Measurements from ENCODE around the gene KLHL1.
"Not testable (repeated sequence)": the region's sequence is repeated elsewhere in the genome, so short reads cannot be mapped to it uniquely, and the experiment has no call there.

Gene KLHL1, protein sequence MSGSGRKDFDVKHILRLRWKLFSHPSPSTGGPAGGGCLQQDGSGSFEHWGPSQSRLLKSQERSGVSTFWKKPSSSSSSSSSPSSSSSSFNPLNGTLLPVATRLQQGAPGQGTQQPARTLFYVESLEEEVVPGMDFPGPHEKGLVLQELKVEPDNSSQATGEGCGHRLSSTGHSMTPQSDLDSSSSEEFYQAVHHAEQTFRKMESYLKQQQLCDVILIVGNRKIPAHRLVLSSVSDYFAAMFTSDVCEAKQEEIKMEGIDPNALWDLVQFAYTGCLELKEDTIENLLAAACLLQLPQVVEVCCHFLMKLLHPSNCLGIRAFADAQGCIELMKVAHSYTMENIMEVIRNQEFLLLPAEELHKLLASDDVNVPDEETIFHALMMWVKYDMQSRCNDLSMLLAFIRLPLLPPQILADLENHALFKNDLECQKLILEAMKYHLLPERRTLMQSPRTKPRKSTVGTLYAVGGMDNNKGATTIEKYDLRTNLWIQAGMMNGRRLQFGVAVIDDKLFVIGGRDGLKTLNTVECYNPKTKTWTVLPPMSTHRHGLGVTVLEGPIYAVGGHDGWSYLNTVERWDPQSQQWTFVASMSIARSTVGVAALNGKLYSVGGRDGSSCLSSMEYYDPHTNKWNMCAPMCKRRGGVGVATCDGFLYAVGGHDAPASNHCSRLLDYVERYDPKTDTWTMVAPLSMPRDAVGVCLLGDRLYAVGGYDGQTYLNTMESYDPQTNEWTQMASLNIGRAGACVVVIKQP

GRCh38 chr13:70108356-70109105 is at the start of gene KLHL1:
KLHL1 (minus strand) TSS chr13:70108452; CDS start chr13:70107699, 753 bp downstream.
- DNase-seq (ENCODE audit: low read depth), result no peak

DNA sequence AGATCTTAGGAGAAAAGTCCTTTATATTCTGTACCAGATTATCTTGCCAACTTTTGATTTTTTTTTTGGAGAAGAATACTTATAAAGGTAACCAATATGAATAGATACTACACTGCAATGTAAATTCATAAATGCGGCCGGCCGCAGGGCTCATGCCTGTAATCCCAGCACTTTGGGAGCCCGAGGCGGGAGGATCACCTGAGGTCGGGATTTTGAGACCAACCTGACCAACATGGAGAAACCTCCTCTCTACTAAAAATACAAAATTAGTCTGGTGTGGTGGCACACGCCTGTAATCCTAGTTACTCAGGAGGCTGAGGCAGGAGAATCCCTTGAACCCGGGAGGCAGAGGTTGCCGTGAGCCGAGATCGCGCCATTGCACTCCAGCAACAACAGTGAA is 34.4 kb upstream of the KLHL1 start:
- not testable (repeated sequence) for DNase-seq (ENCODE audit: low read depth)

DNA sequence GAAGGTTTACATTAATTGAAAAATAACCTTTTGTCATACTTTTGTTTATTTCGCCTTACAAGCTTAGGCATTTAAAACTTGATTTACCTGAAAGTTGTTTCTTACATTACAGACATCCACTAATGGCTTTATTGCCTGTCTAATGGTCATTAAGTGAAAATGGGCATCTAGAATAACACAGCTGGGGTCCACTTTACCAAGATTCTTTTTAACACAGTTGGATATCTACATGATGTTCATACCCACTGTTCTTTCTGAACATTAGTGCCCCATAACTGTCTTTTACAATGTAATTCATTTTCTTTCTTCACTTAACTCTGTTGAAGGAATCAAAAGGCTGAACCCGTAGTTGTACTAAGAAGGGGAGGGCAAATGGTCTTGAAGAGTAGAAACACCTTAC is 19.8 kb upstream of the KLHL1 start:
- DNase-seq (ENCODE audit: low read depth), result no peak

DNA sequence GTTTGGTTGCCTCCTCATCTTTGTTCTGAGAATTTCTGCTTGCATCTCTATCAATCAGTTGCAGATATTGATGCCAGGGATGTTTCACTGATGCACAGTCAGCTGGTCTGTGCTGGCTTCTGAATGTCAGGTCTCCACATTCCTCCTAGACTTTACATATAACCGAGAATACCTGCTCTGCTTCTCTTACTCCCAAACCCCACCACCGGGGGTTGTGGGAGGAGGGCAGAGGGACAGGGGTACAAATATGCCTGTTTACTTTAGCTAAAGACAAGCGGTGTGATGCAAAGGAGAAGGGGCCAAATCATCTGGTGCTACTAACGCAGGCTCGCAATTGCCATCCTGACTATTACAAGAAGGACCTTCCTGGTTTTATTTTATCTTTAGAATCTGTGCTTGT is 17.4 kb upstream of the KLHL1 start:
- no peak for DNase-seq (ENCODE audit: low read depth)

DNA sequence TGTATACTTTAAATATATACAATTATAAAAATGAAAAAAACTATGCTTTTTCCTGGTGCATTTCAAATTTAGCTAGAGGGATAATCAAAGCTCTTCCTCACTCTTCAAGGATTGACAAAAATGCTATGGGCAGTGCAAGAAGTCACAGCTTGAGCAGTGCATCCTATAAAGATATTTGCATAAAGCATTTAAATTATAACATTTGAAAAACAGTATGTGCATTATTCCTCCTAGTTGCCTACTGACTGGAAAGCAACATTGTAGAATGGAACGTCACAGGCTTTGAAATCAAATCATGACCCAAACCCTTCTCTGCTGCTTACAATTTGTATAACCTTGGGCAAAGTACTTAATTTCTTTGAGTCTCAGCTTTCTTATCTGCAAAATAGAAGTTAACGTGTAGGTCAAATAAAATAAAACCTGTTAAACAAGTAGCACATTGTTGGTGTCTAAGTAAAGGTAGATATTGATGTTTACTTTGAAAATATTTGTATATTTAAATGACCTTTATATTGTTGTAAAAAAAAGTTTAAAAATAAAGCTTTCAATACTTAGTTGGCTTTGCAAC is 9.2 kb upstream of the KLHL1 start:
- no peak for DNase-seq (ENCODE audit: low read depth)

- no peak for DNase-seq (ENCODE audit: low read depth)
Measured at GRCh38 chr13:70107498-70108281, 562 bp downstream of the KLHL1 start, which contains the start of gene ATXN8OS. ATXN8OS (plus strand) TSS chr13:70107826.

DNA sequence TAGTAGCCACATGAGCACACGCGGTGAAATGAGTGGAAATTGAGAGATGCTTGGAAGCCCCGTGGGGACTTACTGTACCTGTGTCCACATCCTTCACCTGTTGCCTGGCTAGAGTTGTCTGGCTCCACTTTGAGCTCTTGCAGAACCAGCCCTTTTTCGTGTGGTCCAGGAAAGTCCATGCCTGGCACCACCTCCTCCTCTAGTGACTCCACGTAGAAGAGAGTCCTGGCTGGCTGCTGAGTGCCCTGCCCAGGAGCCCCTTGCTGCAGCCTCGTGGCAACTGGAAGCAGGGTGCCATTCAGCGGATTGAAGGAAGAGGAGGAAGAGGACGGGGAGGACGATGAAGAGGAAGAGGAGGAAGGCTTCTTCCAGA is 1.1 kb downstream of the KLHL1 start:
- DNase-seq (ENCODE audit: low read depth), result no peak

DNA sequence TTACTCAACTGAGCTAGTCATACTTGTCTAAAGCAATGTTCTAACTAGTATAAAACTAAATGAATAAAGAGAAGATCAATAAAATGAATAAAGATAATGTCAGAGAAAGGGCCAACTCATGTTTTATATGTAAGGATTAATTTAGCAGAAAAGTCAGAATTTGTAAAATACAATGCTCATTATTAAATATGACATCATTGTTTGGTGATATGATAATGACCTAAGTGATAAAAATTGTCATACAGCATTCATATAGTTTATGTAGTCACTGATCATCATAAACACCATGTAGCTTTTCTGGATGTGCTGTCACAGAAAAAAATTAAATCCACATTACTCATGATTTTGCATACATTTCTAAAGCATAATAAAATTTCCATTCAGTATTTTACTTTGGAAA is 3.8 kb downstream of the KLHL1 start:
- no peak for DNase-seq (ENCODE audit: low read depth)

- no peak for DNase-seq (ENCODE audit: low read depth)
Measured at GRCh38 chr13:70098669-70099068, 9.6 kb downstream of the KLHL1 start.

GRCh38 chr13:70090036-70090723 is 18.1 kb downstream of the KLHL1 start:
- no peak for DNase-seq (ENCODE audit: low read depth)

GRCh38 chr13:70088926-70089325 is 19.3 kb downstream of the KLHL1 start:
- no peak for DNase-seq (ENCODE audit: low read depth)

GRCh38 chr13:70087247-70087646 is 21.0 kb downstream of the KLHL1 start:
- no peak for DNase-seq (ENCODE audit: low read depth)

GRCh38 chr13:70080012-70080411 is 28.2 kb downstream of the KLHL1 start:
- no peak for DNase-seq (ENCODE audit: low read depth)

DNA sequence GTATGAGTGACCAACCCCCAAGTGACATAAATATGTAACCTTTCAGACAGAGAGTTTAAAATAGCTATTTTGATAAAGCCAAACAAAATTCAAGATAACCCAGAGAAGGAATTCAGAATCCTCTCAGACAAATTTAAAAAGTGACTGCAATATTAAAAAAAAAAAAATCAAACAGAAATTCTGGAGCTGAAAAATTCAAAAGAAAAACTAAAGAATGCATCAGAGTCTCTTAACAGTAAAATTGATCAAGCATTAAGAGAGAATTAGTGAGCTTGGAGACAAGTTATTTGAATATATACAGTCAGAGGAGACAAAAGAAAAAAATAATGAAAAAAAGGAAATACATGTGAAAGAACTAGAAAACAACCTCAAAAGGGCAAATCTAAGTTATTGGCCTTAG is 53.7 kb downstream of the KLHL1 start:
- DNase-seq (ENCODE audit: low read depth), result no peak

DNA sequence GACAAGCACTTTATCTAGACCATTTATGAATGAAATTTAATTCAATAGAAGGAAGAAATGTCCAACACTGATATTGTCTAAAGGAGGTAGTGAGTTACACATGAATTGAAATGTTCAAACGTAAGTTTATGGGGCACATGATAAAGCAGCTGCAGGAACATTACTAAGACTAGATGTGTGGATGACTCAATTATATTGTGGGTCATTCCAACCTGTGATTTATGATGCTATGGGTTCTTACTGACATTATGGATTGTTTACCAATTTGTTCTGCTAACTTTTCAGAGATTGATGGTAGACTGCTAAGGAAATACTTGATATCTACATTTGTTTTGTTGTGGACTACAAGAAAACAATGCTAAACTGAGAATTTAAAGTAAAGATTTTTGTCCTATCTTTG is 56.7 kb downstream of the KLHL1 start:
- DNase-seq (ENCODE audit: low read depth), result no peak

GRCh38 chr13:70043685-70044084 is 64.6 kb downstream of the KLHL1 start:
- no peak for DNase-seq (ENCODE audit: low read depth)

DNA sequence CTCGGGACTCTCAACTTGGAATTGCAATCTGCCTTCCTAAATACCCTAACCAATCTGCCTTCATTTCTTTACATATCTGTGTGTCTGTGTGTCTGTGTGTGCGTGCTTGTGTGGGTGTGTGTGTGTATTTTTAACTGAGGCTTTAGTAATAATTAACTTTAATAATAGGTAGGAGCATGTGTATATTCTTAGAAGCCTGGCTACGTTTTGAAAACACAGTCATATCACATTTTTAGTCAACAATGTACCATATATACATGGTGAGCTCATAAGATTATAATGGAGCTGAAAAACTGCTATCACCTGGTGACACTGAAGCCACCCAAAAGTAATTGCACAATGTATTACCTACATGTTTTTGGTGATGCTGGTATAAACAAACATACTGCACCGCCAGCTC is 66.1 kb downstream of the KLHL1 start:
- DNase-seq (ENCODE audit: low read depth), result no peak

DNA sequence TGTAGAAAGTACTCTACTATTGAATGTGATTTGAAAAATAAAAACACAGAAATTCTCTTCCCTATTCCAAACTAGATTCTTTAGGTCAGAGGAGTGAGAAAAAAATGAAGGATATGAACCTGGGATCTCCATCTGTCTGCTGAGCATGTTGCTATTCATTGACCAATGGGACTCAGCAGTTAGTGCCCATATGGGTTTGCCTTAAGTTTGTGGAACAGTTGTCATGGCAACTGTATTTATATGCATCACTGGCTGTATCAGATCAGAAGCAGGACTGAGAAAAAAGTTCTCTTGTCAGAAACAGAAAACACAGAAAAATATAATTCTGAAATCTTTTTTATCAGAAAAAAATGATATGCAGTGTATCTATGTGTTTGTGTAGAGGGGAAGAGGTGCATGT is 74.0 kb downstream of the KLHL1 start:
- no peak for DNase-seq (ENCODE audit: low read depth)

DNA sequence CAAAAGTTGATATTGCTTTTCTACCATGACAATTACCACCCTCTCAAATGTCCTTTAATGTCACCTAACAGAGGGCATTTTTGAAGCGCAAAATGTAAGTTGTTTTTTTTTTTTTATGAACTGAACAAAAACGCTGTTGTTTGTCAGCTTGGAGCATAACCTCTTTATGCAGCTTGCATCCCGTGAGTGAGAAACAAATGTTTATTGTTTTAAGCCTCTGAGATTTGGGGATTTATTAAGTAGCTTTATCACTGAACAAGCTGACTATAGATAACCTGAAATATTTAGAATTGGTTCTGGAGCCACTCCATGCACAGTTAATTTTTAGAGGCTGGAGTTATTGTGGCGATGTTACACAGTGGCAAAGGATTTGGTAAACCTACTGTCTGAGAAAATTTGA is 80.7 kb downstream of the KLHL1 start:
- DNase-seq (ENCODE audit: low read depth), result no peak

GRCh38 chr13:70023516-70023915 is 84.7 kb downstream of the KLHL1 start:
- DNase-seq (ENCODE audit: low read depth), result no peak

GRCh38 chr13:70022646-70023045 is 85.6 kb downstream of the KLHL1 start:
- no peak for DNase-seq (ENCODE audit: low read depth)

Data from stimulated activated CD8-positive, alpha-beta memory T cell treated with anti-CD3 and anti-CD28 coated beads, Interleukin-15, amount 100 ng/mL, for 1 hour (primary cell).